Natural killer cell (primary cell): ENCODE measurements around the gene SAPCD2. TPM values are rescaled to one million over a fixed set of nuclear protein-coding genes. Genes with fewer than 3 reads are reported as not detected.
A peak's percentile ranks its signal among the peaks of the same experiment; 100 is the strongest.

ENCODE experiments used
- ATAC-seq, 3 donors: fragments of 150-1000 bp in 2 of 3; fragments of 200-7000 bp in 1 of 3; cut with Tn5 transposase; 1 replicate in 1 of 3; 2 replicates in 2 of 3; pipeline ENCODE4 v1.10.0; 2021; ENCODE audit warnings: mild to moderate bottlenecking in 2 of 3, moderate library complexity in 2 of 3
- DNase-seq, 2 donors: peaks; one replicate each; pipeline versions ENCODE4 v3.0.0 to v3.0.0-alpha.2; 2013 to 2021; ENCODE audit warnings: mixed read lengths in 1 of 2
- H3K27ac ChIP-seq: one replicate; pipeline ENCODE4 v1.5.1; 2013; ENCODE audit warnings: mild to moderate bottlenecking, low read length
- H3K27me3 ChIP-seq: one replicate; pipeline ENCODE4 v1.6.1; 2013; ENCODE audit warnings: low read length; ENCODE audit not compliant: control insufficient read depth, insufficient read depth
- H3K36me3 ChIP-seq: one replicate; pipeline ENCODE4 v1.6.1; 2013; ENCODE audit warnings: low read length; ENCODE audit not compliant: control insufficient read depth, insufficient read depth
- H3K4me1 ChIP-seq: one replicate; pipeline ENCODE4 v1.6.1; 2013; ENCODE audit warnings: low read length; ENCODE audit not compliant: control insufficient read depth, insufficient read depth
- H3K4me3 ChIP-seq: one replicate; pipeline ENCODE4 v1.5.1; 2013; ENCODE audit warnings: low read length
- H3K9me3 ChIP-seq: one replicate; pipeline ENCODE4 v1.6.1; 2013; ENCODE audit warnings: low read length; ENCODE audit not compliant: control insufficient read depth, insufficient read depth
- H3K27ac Mint-ChIP-seq, 2 donors: one replicate each; pipeline ENCODE4 v1.8.0; 2022; ENCODE audit warnings: mild to moderate bottlenecking in 2 of 2, mixed read lengths in 2 of 2, moderate library complexity in 1 of 2
- H3K27me3 Mint-ChIP-seq, 2 donors: one replicate each; pipeline ENCODE4 v1.8.0; 2022; ENCODE audit warnings: low read depth in 2 of 2, mixed read lengths in 2 of 2
- H3K36me3 Mint-ChIP-seq: one replicate; pipeline ENCODE4 v1.8.0; 2022; ENCODE audit warnings: mixed read lengths
- H3K4me1 Mint-ChIP-seq, 2 donors: one replicate each; pipeline ENCODE4 v1.8.0; 2022; ENCODE audit warnings: mixed read lengths in 2 of 2
- H3K4me3 Mint-ChIP-seq: one replicate; pipeline ENCODE4 v1.8.0; 2022; ENCODE audit warnings: mild to moderate bottlenecking, moderate library complexity, mixed read lengths
- H3K9me3 Mint-ChIP-seq, 2 donors: one replicate each; pipeline ENCODE4 v1.8.0; 2022; ENCODE audit warnings: mixed read lengths in 2 of 2
- CTCF ChIP-seq: fragments of 200-600 bp; IDR thresholded peaks from one replicate; pipeline ENCODE4 v1.8.0; 2022; ENCODE audit warnings: antibody characterized with exemption
- WGBS: methylation state at CpG from one replicate; pipeline ENCODE4 v1.1.7; 2013; ENCODE audit warnings: missing lambda C conversion rate; ENCODE audit not compliant: insufficient coverage; 5-methylcytosine and 5-hydroxymethylcytosine counted together
- intact Hi-C: fragments of 100-400 bp; cut with micrococcal nuclease; formaldehyde crosslinking; loops from one replicate; pipeline ENCODE4 v1.14.2; 2022
- total RNA-seq, 4 donors: library from RNA; stranded (reverse); fragments of 120-200 nt in 1 of 4; gene quantifications; one replicate each; pipeline versions ENCODE4 v1.2.3 to v1.2.4, GENCODE V29; 2013 to 2022

SAPCD2 gene
- total RNA-seq, 3 donors from 2014 or later (not counting 1 experiment from before 2014, with no cell fraction given): 0.59 to 2.6 (median 1.0) TPM

DNA sequence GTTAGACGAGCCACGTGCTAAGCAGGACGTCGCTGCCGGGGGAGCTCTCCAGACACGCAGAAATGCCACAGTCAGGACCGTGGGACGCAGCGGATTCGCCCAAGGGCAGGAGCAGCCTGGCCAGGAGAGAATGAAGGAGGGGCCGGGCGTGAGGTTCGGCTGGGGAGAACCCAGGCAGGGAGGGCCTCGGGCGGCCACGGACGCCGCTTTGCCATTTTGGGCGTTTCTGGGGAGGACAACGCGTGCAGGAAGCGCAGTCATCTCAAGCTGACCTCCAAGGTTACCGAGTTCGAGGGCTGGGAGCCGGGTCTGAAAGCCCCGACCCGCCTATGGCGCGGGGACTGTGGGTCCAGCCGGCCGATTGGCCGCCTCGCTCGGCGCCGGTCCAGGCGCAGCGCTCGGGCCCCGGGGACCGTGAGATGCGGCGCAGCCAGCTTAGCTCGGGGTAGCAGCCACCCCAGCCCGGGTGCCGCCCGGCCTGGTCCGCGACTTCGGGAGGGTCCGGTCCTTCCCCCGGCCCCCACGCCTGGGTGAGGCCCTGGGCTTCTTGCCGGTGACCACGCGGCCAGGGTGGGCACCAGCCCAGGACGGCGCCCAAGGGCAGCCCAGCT is 15.7 kb upstream of the SAPCD2 start:
- intact Hi-C loops: no loop called here
- 2% methylated on average over 58 of the region's 58 CpGs for WGBS
- no peak for TF ChIP-seq CTCF
- Mint-ChIP-seq H3K4me3 (peak overlapping the region; percentile 95), H3K9me3 (no peaks in the 10 kb centered on the region), H3K27ac (peak overlapping the region; percentile 92 to 96), H3K27me3 (no peaks in the 10 kb centered on the region), H3K4me1 (peaks cover 15 to 29% of the 10 kb centered on the region in 2 donors), H3K36me3 (no peaks in the 10 kb centered on the region)
- H3K9me3 ChIP-seq: no peaks in the 10 kb centered on the region
- peak overlapping the region; percentile 81 for H3K27ac ChIP-seq
- ATAC-seq (peak in 2 of 3 donors; percentile 2 to 6), DNase-seq (peak in 1 of 2 donors; percentile 48)
- peak overlapping the region; percentile 57 for H3K4me3 ChIP-seq
- no peaks in the 10 kb centered on the region for H3K27me3 ChIP-seq
- peaks cover 18% of the 10 kb centered on the region for H3K4me1 ChIP-seq
- H3K36me3 ChIP-seq: peaks cover 5% of the 10 kb centered on the region

DNA sequence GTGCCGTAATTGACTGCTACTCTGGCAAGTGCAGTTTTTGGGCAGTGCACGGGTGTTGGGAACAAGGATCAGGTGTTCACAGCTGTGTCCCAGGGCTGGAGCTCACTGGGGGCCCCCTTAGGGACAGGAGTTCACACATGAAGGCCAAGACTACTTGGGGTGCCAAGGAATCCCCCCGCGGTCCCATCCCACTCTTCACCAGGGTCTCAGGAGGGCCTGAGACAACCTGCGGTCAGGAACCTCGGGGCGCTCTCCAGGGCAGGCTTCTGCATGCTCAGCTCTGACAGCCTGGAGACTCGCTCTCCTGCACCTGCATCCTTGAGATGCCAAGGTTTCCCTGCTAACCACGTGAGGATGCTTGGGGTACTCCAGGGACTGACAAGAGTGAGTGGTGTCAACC is 14.2 kb upstream of the SAPCD2 start:
- no peaks in the 10 kb centered on the region for H3K36me3 ChIP-seq
- no peaks in the 10 kb centered on the region for H3K27me3 ChIP-seq
- Mint-ChIP-seq H3K27me3 (no peaks in the 10 kb centered on the region), H3K36me3 (no peaks in the 10 kb centered on the region), H3K27ac (no peak overlapping the region), H3K9me3 (no peaks in the 10 kb centered on the region), H3K4me1 (peaks cover 15 to 24% of the 10 kb centered on the region in 2 donors), H3K4me3 (no peak overlapping the region)
- H3K27ac ChIP-seq: no peak overlapping the region
- peaks cover 18% of the 10 kb centered on the region for H3K4me1 ChIP-seq
- DNase-seq (no peak), ATAC-seq (no peak)
- H3K4me3 ChIP-seq: no peak overlapping the region
- WGBS: 84% methylated on average over 9 of the region's 9 CpGs
- intact Hi-C loops: no loop called here
- TF ChIP-seq CTCF: no peak
- H3K9me3 ChIP-seq: no peaks in the 10 kb centered on the region

DNA sequence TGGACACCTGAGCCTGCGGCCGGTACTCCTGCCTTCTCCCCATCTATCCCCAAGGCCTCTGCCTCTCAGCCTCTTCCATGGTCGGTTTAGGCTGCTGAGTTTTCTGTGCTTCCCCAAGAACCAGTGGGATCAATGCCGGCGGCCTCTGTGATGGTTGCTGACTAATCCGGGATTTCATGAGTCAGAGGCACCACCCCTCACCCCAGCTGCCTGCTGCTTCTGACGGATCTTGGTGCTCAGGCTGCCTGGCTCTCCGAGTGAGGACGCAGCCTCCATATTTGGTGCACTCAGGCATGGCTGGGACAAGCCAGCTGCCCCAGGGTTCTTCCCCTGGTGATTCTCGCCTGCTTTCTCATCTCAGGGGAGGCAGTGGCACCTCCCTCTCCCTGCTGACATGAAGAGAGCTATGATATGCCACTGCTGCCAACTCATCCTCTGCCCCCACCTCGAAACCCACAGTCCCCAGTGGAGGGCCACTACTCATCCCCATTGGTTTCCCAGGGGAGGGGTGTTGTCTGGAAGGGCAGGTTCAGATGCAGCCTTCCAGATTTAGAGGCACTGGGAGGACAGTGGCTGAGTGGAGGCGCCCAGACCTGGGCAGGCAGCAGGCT is 13.1 kb upstream of the SAPCD2 start:
- Histone ChIP-seq H3K27me3 (no peaks in the 10 kb centered on the region), H3K36me3 (peaks cover 2% of the 10 kb centered on the region), H3K27ac (no peak overlapping the region), H3K4me3 (no peak overlapping the region), H3K4me1 (peaks cover 23% of the 10 kb centered on the region), H3K9me3 (no peaks in the 10 kb centered on the region)
- DNase-seq (no peak), ATAC-seq (no peak)
- no peaks in the 10 kb centered on the region for H3K9me3 Mint-ChIP-seq
- no peaks in the 10 kb centered on the region for H3K36me3 Mint-ChIP-seq
- TF ChIP-seq CTCF: no peak
- H3K4me3 Mint-ChIP-seq: no peak overlapping the region
- intact Hi-C loops: no loop called here
- H3K27ac Mint-ChIP-seq: no peak overlapping the region
- H3K27me3 Mint-ChIP-seq: no peaks in the 10 kb centered on the region
- WGBS: 80% methylated on average over 11 of the region's 12 CpGs
- peaks cover 15 to 17% of the 10 kb centered on the region in 2 donors for H3K4me1 Mint-ChIP-seq
